T-helper 2 cell treated with Interferon-gamma antibody and Interleukin-4, amounts not matched to agents 100 ng/mL and 5 ng/mL, for 36 hours (primary cell): ENCODE measurements around the gene RHBG. TPM values are rescaled to one million over a fixed set of nuclear protein-coding genes. Genes with fewer than 3 reads are reported as not detected.

ENCODE experiments used
- intact Hi-C: fragments of 100-400 bp; cut with micrococcal nuclease; formaldehyde crosslinking; loops from one replicate; pipeline ENCODE4 v1.15.1; 2023
- total RNA-seq: library from RNA; stranded (reverse); gene quantifications from 2 replicates; pipeline ENCODE4 v1.2.3, GENCODE V29; 2022

The RHBG gene
- total RNA-seq, 1 donor from 2014 or later, result not detected

GRCh38 chr1:156402331-156403020, 33.5 kb downstream of the RHBG start:
- intact Hi-C loops, result no loop called here

GRCh38 chr1:156405670-156406069, 36.7 kb downstream of the RHBG start:
- intact Hi-C loops, result no loop called here

- intact Hi-C loops, result no loop called here
These were observed 37.2 kb downstream of the RHBG start for GRCh38 chr1:156406251-156406650.

- intact Hi-C loops, result no loop called here
These were observed 38.3 kb downstream of the RHBG start for GRCh38 chr1:156407344-156407743.

GRCh38 chr1:156407760-156408159, 38.7 kb downstream of the RHBG start:
- intact Hi-C loops, result no loop called here

- intact Hi-C loops, result no loop called here
These were observed 40.4 kb downstream of the RHBG start for GRCh38 chr1:156409439-156409838.

- intact Hi-C loops, result no loop called here
These were observed 41.2 kb downstream of the RHBG start for GRCh38 chr1:156410238-156410637.

- intact Hi-C loops, result no loop called here
These were observed 41.7 kb downstream of the RHBG start for GRCh38 chr1:156410740-156411139.

- intact Hi-C loops, result no loop called here
These were observed 43.8 kb downstream of the RHBG start for GRCh38 chr1:156412653-156413321.

GRCh38 chr1:156413391-156414246, 44.6 kb downstream of the RHBG start:
- intact Hi-C loops, result no loop called here

GRCh38 chr1:156414461-156415064, 45.6 kb downstream of the RHBG start:
- intact Hi-C loops, result no loop called here

- intact Hi-C loops, result no loop called here
These were observed 48.0 kb downstream of the RHBG start for GRCh38 chr1:156416993-156417392.

GRCh38 chr1:156417401-156418020, 48.5 kb downstream of the RHBG start:
- intact Hi-C loops, result no loop called here

- intact Hi-C loops, result no loop called here
These were observed 49.5 kb downstream of the RHBG start for GRCh38 chr1:156418416-156419070.

GRCh38 chr1:156419854-156420204, 50.8 kb downstream of the RHBG start:
- intact Hi-C loops, result loop anchor here (2.0 kb wide), 1 partner anchor 15 kb away; no protein-coding TSS in a partner anchor

- intact Hi-C loops, result loop anchor here (2.0 kb wide), 1 partner anchor 14 kb away; no protein-coding TSS in a partner anchor
These were observed 51.4 kb downstream of the RHBG start for GRCh38 chr1:156420205-156421061.

GRCh38 chr1:156421062-156421938, 52.3 kb downstream of the RHBG start:
- intact Hi-C loops, result loop anchor here (2.0 kb wide), 1 partner anchor 14 kb away; no protein-coding TSS in a partner anchor

- intact Hi-C loops, result loop anchor here (2.0 kb wide), 1 partner anchor 13 kb away; no protein-coding TSS in a partner anchor
These were observed 53.1 kb downstream of the RHBG start for GRCh38 chr1:156421939-156422601.
